ENCODE data around the gene NAV3.

The NAV3 gene

GRCh38 chr12:78236264-78236663 lies 405.6 kb downstream of the NAV3 start:
- Mint-ChIP-seq H3K4me3 (no peak overlapping the region), H3K9me3 (no peaks in the 10 kb centered on the region), H3K36me3 (ENCODE audit: low read depth) (no peaks in the 10 kb centered on the region), H3K4me1 (no peaks in the 10 kb centered on the region), H3K27me3 (ENCODE audit: low read depth, poor library complexity) (no peaks in the 10 kb centered on the region), H3K27ac (no peak overlapping the region)
- no peak for DNase-seq
- no peak for TF ChIP-seq CTCF (IDR thresholded peaks at IDR 0.05)

- DNase-seq, result no peak
- H3K9me3 Mint-ChIP-seq, result no peaks in the 10 kb centered on the region
- H3K27ac Mint-ChIP-seq, result no peak overlapping the region
- H3K27me3 Mint-ChIP-seq (ENCODE audit: low read depth, poor library complexity), result no peaks in the 10 kb centered on the region
- H3K36me3 Mint-ChIP-seq (ENCODE audit: low read depth), result no peaks in the 10 kb centered on the region
- TF ChIP-seq CTCF (IDR thresholded peaks at IDR 0.05), result no peak
- H3K4me1 Mint-ChIP-seq, result peaks cover 15% of the 10 kb centered on the region
- no peak overlapping the region for H3K4me3 Mint-ChIP-seq
Observed at GRCh38 chr12:78239544-78239943, 408.9 kb downstream of the NAV3 start.

- Mint-ChIP-seq H3K36me3 (ENCODE audit: low read depth) (no peaks in the 10 kb centered on the region), H3K4me1 (peaks cover 25% of the 10 kb centered on the region), H3K27me3 (ENCODE audit: low read depth, poor library complexity) (no peaks in the 10 kb centered on the region), H3K27ac (no peak overlapping the region), H3K4me3 (no peak overlapping the region), H3K9me3 (no peaks in the 10 kb centered on the region)
- DNase-seq, result no peak
- no peak for TF ChIP-seq CTCF (IDR thresholded peaks at IDR 0.05)
Observed at GRCh38 chr12:78240827-78241226, 410.1 kb downstream of the NAV3 start.

- H3K4me1 Mint-ChIP-seq, result peaks cover 31% of the 10 kb centered on the region
- H3K4me3 Mint-ChIP-seq, result no peak overlapping the region
- TF ChIP-seq CTCF (IDR thresholded peaks at IDR 0.05), result no peak
- no peaks in the 10 kb centered on the region for H3K27me3 Mint-ChIP-seq (ENCODE audit: low read depth, poor library complexity)
- no peak overlapping the region for H3K27ac Mint-ChIP-seq
- no peaks in the 10 kb centered on the region for H3K9me3 Mint-ChIP-seq
- H3K36me3 Mint-ChIP-seq (ENCODE audit: low read depth), result no peaks in the 10 kb centered on the region
- no peak for DNase-seq
Observed at GRCh38 chr12:78241446-78241845, 410.8 kb downstream of the NAV3 start.

- H3K9me3 Mint-ChIP-seq, result no peaks in the 10 kb centered on the region
- H3K4me3 Mint-ChIP-seq, result no peak overlapping the region
- no peaks in the 10 kb centered on the region for H3K27me3 Mint-ChIP-seq (ENCODE audit: low read depth, poor library complexity)
- TF ChIP-seq CTCF (IDR thresholded peaks at IDR 0.05), result no peak
- no peaks in the 10 kb centered on the region for H3K36me3 Mint-ChIP-seq (ENCODE audit: low read depth)
- H3K4me1 Mint-ChIP-seq, result peaks cover 41% of the 10 kb centered on the region
- no peak overlapping the region for H3K27ac Mint-ChIP-seq
- DNase-seq, result no peak
Observed at GRCh38 chr12:78244916-78245507, 414.3 kb downstream of the NAV3 start.

GRCh38 chr12:78248321-78248720 lies 417.6 kb downstream of the NAV3 start:
- peaks cover 36% of the 10 kb centered on the region for H3K4me1 Mint-ChIP-seq
- H3K27ac Mint-ChIP-seq, result no peak overlapping the region
- no peaks in the 10 kb centered on the region for H3K36me3 Mint-ChIP-seq (ENCODE audit: low read depth)
- no peak overlapping the region for H3K4me3 Mint-ChIP-seq
- TF ChIP-seq CTCF (IDR thresholded peaks at IDR 0.05), result no peak
- DNase-seq, result no peak
- H3K27me3 Mint-ChIP-seq (ENCODE audit: low read depth, poor library complexity), result no peaks in the 10 kb centered on the region
- peaks cover 8% of the 10 kb centered on the region for H3K9me3 Mint-ChIP-seq

Measured in nephron progenitor cell (in vitro differentiated cells).